ENCODE measurements around the gene WSB2.
"Not testable (repeated sequence)": the region's sequence is repeated elsewhere in the genome, so short reads cannot be mapped to it uniquely, and the experiment has no call there.

Gene WSB2

GRCh38 chr12:118061011-118061872 lies at the start of gene WSB2:
Gene WSB2, minus strand, starts transcription at chr12:118061179. Its CDS starts 131 bp downstream, at chr12:118061048.
- DNase-seq (ENCODE audit: low read depth in 2 of 2, low spot score in 1 of 2) = peak in 1 of 2 donors; percentile 26

GRCh38 chr12:118109088-118109487 lies 48.1 kb upstream of the WSB2 start:
- DNase-seq (ENCODE audit: low read depth in 2 of 2, low spot score in 1 of 2) = no peak

GRCh38 chr12:118107694-118108093 lies 46.7 kb upstream of the WSB2 start:
- DNase-seq (ENCODE audit: low read depth in 2 of 2, low spot score in 1 of 2) = no peak

GRCh38 chr12:118107011-118107410 lies 46.0 kb upstream of the WSB2 start:
- DNase-seq (ENCODE audit: low read depth in 2 of 2, low spot score in 1 of 2) = no peak

GRCh38 chr12:118103601-118104382 lies 42.8 kb upstream of the WSB2 start, which contains the start of gene VSIG10:
Gene VSIG10, minus strand, starts transcription at chr12:118104011. Its CDS starts 340 bp downstream, at chr12:118103671.
- no peak for DNase-seq (ENCODE audit: low read depth in 2 of 2, low spot score in 1 of 2)

GRCh38 chr12:118103201-118103600 lies 42.2 kb upstream of the WSB2 start:
- no peak for DNase-seq (ENCODE audit: low read depth in 2 of 2, low spot score in 1 of 2)

- no peak for DNase-seq (ENCODE audit: low read depth in 2 of 2, low spot score in 1 of 2)
Measured at GRCh38 chr12:118102609-118103008, 41.6 kb upstream of the WSB2 start.

- no peak for DNase-seq (ENCODE audit: low read depth in 2 of 2, low spot score in 1 of 2)
Measured at GRCh38 chr12:118102070-118102469, 41.1 kb upstream of the WSB2 start.

GRCh38 chr12:118101051-118101450 lies 40.1 kb upstream of the WSB2 start:
- no peak for DNase-seq (ENCODE audit: low read depth in 2 of 2, low spot score in 1 of 2)

- no peak for DNase-seq (ENCODE audit: low read depth in 2 of 2, low spot score in 1 of 2)
Measured at GRCh38 chr12:118098911-118099671, 38.1 kb upstream of the WSB2 start.

GRCh38 chr12:118098401-118098800 lies 37.4 kb upstream of the WSB2 start:
- no peak for DNase-seq (ENCODE audit: low read depth in 2 of 2, low spot score in 1 of 2)

- no peak for DNase-seq (ENCODE audit: low read depth in 2 of 2, low spot score in 1 of 2)
Measured at GRCh38 chr12:118094039-118094438, 33.1 kb upstream of the WSB2 start.

- DNase-seq (ENCODE audit: low read depth in 2 of 2, low spot score in 1 of 2) = no peak
Measured at GRCh38 chr12:118089782-118090181, 28.8 kb upstream of the WSB2 start.

GRCh38 chr12:118082161-118082560 lies 21.2 kb upstream of the WSB2 start:
- DNase-seq (ENCODE audit: low read depth in 2 of 2, low spot score in 1 of 2) = no peak

- DNase-seq (ENCODE audit: low read depth in 2 of 2, low spot score in 1 of 2) = not testable (repeated sequence)
Measured at GRCh38 chr12:118081521-118081920, 20.5 kb upstream of the WSB2 start.

GRCh38 chr12:118073768-118074167 lies 12.8 kb upstream of the WSB2 start:
- no peak for DNase-seq (ENCODE audit: low read depth in 2 of 2, low spot score in 1 of 2)

GRCh38 chr12:118070650-118071049 lies 9.7 kb upstream of the WSB2 start:
- no peak for DNase-seq (ENCODE audit: low read depth in 2 of 2, low spot score in 1 of 2)

- no peak for DNase-seq (ENCODE audit: low read depth in 2 of 2, low spot score in 1 of 2)
Measured at GRCh38 chr12:118068445-118068844, 7.5 kb upstream of the WSB2 start.

GRCh38 chr12:118065380-118065779 lies 4.4 kb upstream of the WSB2 start:
- no peak for DNase-seq (ENCODE audit: low read depth in 2 of 2, low spot score in 1 of 2)

- DNase-seq (ENCODE audit: low read depth in 2 of 2, low spot score in 1 of 2) = no peak
Measured at GRCh38 chr12:118064608-118065007, 3.6 kb upstream of the WSB2 start.
